ENCODE data around the gene NET1.

- TF ChIP-seq CTCF (IDR thresholded peaks at IDR 0.05) (no peak), POLR2A (IDR thresholded peaks at IDR 0.05) (no peak)
Observed at GRCh38 chr10:5441106-5441505, 28.7 kb downstream of the NET1 start.
